Mesothelial cell of epicardium (in vitro differentiated cells): ENCODE results near the gene SPAG17. TPM values are rescaled to one million over a fixed set of nuclear protein-coding genes. Genes with fewer than 3 reads are reported as not detected.

ENCODE experiments used
- DNase-seq, 2 experiments: peaks; one replicate each; pipeline ENCODE4 v3.0.0; 2021; ENCODE audit warnings: low spot score in 2 of 2; ENCODE audit not compliant: unreplicated experiment in 2 of 2
- H3K27ac Mint-ChIP-seq: 2 replicates; pipeline ENCODE4 v1.8.0; 2021; ENCODE audit warnings: mixed read lengths
- H3K27me3 Mint-ChIP-seq: 2 replicates; pipeline ENCODE4 v1.8.0; 2021; ENCODE audit warnings: low read depth, mixed read lengths
- H3K36me3 Mint-ChIP-seq: 2 replicates; pipeline ENCODE4 v1.8.0; 2021; ENCODE audit warnings: mixed read lengths
- H3K4me1 Mint-ChIP-seq: 2 replicates; pipeline ENCODE4 v1.8.0; 2021; ENCODE audit warnings: mixed read lengths
- H3K4me3 Mint-ChIP-seq: 2 replicates; pipeline ENCODE4 v1.8.0; 2021; ENCODE audit warnings: mild to moderate bottlenecking, moderate library complexity, mixed read lengths
- H3K9me3 Mint-ChIP-seq: 2 replicates; pipeline ENCODE4 v1.8.0; 2021; ENCODE audit warnings: mixed read lengths
- CTCF ChIP-seq: fragments of 200-600 bp; sonication (generic); IDR thresholded peaks from one replicate; pipeline ENCODE4 v1.5.0; 2021; ENCODE audit warnings: antibody characterized with exemption; ENCODE audit not compliant: unreplicated experiment
- total RNA-seq: library from RNA; stranded (reverse); gene quantifications from 3 replicates; pipeline ENCODE4 v1.2.1, GENCODE V29; 2021

SPAG17 gene
- total RNA-seq, 1 donor from 2014 or later: 2.7 TPM

GRCh38 chr1:118116401-118116800 lies 68.6 kb downstream of the SPAG17 start:
- H3K36me3 Mint-ChIP-seq: no peaks in the 10 kb centered on the region
- H3K9me3 Mint-ChIP-seq: no peaks in the 10 kb centered on the region
- no peak overlapping the region for H3K4me3 Mint-ChIP-seq
- H3K4me1 Mint-ChIP-seq: peaks cover 18% of the 10 kb centered on the region
- H3K27ac Mint-ChIP-seq: no peak overlapping the region
- H3K27me3 Mint-ChIP-seq: no peaks in the 10 kb centered on the region
- no peak for DNase-seq
- no peak for TF ChIP-seq CTCF

DNA sequence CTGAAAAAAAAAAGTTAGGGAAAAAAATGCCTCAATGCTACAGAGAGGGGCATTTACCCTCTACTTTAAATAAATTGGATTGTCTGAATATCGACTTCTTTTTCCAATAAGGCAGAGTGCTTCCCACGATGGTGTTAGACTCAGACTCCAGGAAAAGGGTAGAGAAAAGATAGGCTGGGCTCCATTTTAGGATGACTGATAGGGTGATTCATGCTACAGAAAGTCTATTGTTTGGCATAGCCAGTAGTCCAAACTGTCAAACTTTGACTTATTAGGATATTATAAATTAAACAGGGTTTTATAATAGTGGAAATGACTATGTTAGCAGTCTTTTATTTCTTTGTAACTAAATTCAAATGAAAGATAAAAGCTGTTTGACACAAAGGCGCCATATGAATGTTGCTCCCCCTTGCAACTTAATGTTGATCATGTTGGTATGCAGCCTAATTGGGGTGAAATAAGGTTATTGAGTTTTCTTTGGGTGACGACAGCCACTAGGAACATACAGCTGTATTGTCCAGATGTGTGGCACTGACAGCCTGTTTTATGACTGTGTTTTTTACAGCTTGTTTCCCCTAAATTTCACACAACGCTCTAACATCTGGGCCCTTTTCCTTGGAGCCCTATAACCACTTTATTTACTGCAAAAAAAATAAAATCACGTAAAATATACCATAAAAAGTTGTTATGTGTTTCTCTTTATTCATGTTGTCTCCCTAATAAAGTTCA lies 69.3 kb downstream of the SPAG17 start:
- DNase-seq: no peak
- H3K4me1 Mint-ChIP-seq: peaks cover 24% of the 10 kb centered on the region
- no peak overlapping the region for H3K4me3 Mint-ChIP-seq
- H3K27me3 Mint-ChIP-seq: no peaks in the 10 kb centered on the region
- no peak overlapping the region for H3K27ac Mint-ChIP-seq
- TF ChIP-seq CTCF: no peak
- H3K36me3 Mint-ChIP-seq: no peaks in the 10 kb centered on the region
- no peaks in the 10 kb centered on the region for H3K9me3 Mint-ChIP-seq

GRCh38 chr1:118113261-118113660 lies 71.8 kb downstream of the SPAG17 start:
- no peak for DNase-seq
- Mint-ChIP-seq H3K27me3 (no peaks in the 10 kb centered on the region), H3K27ac (no peak overlapping the region), H3K36me3 (no peaks in the 10 kb centered on the region), H3K4me3 (no peak overlapping the region), H3K4me1 (peaks cover 20% of the 10 kb centered on the region), H3K9me3 (no peaks in the 10 kb centered on the region)
- no peak for TF ChIP-seq CTCF

GRCh38 chr1:118110580-118110979 lies 74.4 kb downstream of the SPAG17 start:
- Mint-ChIP-seq H3K4me3 (no peak overlapping the region), H3K27me3 (no peaks in the 10 kb centered on the region), H3K36me3 (no peaks in the 10 kb centered on the region), H3K27ac (no peak overlapping the region), H3K4me1 (peaks cover 12% of the 10 kb centered on the region), H3K9me3 (no peaks in the 10 kb centered on the region)
- no peak for DNase-seq
- no peak for TF ChIP-seq CTCF

DNA sequence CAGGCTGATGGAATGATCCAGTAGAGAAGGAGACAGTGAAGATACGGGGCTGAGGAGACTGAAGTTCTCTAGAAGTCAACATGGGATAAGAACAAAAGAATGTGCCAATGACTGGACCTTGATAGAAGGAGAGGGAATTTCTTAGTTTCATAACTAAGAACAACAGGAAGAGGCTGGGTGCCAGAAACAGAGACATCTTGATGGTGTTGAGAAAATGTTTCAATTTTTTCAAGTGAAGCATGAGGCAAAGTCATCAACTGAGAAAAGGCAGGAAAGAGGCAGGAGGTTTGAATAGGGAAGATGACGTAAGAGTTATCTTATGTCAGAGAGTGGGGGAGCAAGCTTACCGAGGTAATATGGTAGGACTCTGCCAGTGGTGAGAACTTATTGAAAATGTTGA lies 80.1 kb downstream of the SPAG17 start:
- Mint-ChIP-seq H3K4me1 (peaks cover 4% of the 10 kb centered on the region), H3K27me3 (no peaks in the 10 kb centered on the region), H3K4me3 (no peak overlapping the region), H3K9me3 (no peaks in the 10 kb centered on the region), H3K36me3 (no peaks in the 10 kb centered on the region), H3K27ac (no peak overlapping the region)
- TF ChIP-seq CTCF: no peak
- no peak for DNase-seq
